Activated naive CD4-positive, alpha-beta T cell treated with Interleukin-2 at 50 U/mL for 16 hours (primary cell): ENCODE results near the gene RASGRF1.
"Not testable (repeated sequence)": the region's sequence is repeated elsewhere in the genome, so short reads cannot be mapped to it uniquely, and the experiment has no call there.

ENCODE experiments used
- DNase-seq: peaks from one replicate; pipeline ENCODE4 v3.0.0-alpha.2; 2020

RASGRF1 gene

DNA sequence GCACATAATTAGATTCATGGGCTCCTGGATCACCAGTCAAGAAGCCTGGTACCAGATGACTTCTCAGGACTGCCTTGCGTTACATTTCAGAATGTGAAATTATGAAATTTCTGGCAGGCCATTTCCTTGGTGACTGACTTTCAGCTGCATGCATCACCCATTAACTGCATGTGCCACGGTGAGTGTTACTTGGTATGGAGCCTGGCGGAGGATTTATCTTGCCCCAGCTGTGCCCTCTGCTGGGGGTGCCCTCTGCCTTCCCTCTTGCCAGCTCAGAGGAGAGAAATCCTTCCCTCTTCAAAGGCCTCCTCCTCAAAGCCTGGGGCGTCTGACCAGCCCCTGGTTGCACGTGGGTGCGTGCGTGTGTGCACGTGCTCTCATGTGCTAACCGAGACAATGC lies 88.0 kb downstream of the RASGRF1 start:
- no peak for DNase-seq

DNA sequence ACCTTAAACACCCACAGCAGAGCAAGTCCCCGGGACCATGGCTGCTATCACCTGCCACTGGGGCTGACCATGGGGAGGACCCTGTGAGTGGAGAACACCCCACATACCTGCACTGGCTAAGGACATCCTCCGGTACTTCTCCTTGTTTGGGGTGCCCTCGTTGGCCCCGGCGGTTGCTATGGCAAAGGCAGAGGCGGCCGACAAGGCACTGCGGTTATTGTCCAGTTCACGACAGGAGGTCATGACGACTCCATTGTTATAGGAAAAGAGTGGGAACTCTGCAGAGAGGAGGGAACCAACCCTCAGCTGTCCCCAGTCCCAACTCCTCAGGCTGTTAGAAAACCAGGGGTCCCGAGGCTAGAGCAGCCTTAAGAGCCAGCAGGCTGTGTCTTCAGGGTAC lies 90.9 kb downstream of the RASGRF1 start:
- no peak for DNase-seq

DNA sequence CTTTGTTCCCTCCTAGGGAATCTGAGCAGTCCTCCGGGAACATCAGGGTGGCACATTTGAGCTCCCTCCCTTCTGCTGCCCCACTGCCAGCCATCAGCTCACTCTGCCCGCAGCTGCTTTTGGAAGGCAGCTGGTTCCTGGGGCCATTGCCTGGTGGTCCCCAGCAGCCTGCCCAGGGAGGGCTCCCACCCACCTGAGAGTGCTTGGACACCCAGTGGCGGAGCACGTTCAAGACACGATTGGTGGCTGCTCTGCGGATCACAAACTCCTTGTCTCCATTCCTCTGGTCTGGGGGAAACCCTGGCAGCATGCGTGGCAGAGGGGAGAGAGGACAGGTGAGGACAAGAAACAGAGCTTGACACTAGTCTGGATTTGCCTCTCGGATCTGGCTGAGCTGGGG lies 92.1 kb downstream of the RASGRF1 start:
- no peak for DNase-seq

DNA sequence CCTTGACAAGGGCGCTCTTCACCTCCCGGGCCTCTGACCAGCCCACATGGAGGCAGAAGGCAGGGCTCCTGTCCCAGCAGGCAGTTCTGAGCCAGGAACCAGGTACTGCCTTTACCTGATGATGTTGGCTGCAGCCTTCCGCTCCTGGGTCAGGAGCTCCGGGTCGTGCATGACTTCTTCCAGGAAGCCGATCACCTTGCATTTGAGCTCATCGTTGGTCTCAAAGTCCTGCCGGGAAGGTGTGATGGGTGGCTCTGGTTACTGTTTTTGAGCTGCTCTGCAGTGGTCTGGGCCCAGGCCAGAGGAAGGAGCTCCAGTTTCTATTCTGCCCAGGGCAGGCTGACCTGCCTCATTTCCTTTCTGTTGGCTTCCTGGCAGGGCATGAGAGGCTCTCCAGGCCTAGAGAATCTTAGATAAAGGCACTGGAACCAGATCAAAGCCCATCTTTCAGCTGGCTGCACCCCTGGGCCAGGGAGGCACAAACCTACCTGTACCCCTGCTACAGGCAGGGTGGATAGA lies 92.5 kb downstream of the RASGRF1 start:
- no peak for DNase-seq

DNA sequence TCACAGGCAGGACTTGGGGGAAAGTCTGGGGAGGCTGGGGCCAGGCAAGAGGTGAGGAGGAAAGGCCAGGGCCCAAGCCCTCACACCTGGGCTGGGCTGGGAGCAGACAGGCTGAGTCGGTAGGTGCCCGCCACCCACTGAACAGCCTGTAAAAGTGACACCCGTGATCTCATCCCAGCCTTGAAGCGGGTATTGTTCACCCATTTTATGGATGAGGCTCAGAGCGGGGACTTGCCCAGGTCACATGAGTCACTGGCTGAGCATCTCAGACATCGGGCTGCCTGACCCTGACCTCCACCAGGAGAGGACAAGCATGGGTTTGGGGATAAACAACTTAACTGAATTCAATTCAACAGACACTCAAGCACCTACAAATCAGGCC lies 93.7 kb downstream of the RASGRF1 start:
- DNase-seq, result no peak

DNA sequence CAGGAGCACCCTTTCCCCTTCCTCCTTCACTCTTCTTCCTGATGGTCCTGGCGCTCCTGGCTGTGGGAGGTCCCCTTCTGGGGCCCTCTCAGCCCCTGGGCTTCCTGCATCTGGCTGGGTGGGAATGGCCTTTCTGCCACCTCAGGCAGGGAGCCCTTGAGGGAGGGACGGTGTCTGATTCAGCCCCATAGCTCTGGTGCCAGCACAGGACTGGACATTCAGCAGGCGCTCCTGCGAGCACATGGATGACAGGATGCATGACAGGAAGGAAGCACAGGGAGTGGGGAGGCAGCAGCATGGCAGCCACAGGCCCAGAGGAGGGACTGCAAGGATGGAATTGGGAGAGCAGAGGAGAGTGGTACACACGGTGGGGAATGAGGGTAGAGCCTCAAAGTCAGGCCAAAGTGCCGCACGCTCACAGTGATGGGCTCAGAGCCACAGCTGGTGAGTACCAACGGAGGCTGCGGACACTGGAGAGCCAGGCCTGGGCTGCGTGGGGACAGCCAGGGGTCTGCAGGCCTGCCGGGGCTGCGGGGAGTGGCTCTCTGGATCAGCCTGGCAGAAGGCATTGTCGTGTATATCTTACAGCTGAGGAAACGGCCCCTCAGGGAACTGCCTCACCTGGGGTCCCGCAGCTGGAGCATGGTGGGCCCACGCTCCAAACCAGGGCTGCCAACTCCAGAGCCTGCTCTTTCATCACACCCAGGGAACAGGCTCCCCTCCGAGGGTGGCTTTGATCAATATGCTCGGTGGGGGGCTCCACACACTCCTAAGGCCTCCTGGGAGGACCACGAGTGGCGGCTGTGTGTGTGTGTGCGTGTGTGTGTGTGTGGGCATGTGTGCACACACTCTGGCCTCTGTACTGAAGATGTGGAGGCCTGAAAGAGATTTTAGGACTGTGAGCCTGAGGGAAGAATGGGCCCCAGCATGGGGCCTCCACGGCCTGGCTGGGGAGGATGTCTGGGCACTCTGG lies 94.4 kb downstream of the RASGRF1 start:
- no peak for DNase-seq

DNA sequence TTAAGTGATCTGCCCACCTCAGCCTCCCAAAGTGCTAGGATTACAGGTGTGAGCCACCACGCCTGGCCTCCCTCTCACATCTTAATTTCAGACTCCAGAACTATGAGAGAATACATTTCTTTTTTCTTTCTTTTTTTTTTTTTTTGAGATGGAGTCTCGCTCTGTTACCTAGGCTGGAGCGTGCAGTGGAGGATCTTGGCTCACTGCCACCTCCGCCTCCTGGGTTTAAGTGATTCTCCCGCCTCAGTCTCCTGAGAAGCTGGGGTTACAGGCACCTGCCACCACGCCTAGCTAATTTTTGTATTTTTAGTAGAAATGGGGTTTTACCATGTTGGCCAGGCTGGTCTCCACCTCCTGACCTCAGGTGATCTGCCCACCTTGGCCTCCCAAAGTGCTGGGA lies 95.4 kb downstream of the RASGRF1 start:
- DNase-seq, result not testable (repeated sequence)

DNA sequence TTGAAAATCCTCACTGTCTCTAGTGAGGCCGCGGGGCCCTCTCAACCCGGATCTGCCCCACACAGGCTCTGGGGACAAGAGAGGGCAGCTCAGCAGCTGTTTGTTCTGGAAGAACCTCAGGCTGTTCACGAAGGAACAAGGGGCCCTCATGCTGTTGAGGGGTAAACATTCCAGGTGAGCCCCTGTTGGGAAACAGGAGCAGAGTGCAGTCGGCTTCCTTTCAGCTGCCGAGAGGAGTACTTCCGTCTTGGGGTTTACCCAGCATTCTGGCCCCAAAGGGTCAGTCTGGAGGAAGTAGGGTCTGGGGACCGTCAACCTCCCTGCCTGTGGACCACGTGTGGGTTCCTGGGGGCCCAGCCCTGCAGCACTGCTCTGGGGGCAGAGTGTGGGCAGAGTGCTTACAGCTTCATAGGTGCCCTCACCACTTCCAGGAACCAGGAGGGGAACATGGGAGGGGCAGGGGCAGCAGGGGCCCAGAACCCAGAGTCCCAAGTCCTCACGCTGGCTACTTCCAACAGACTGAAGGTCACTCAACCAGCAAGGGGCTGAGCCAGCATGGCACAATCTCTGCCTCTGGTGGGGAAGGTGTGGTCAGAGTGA lies 96.5 kb downstream of the RASGRF1 start:
- DNase-seq, result no peak

DNA sequence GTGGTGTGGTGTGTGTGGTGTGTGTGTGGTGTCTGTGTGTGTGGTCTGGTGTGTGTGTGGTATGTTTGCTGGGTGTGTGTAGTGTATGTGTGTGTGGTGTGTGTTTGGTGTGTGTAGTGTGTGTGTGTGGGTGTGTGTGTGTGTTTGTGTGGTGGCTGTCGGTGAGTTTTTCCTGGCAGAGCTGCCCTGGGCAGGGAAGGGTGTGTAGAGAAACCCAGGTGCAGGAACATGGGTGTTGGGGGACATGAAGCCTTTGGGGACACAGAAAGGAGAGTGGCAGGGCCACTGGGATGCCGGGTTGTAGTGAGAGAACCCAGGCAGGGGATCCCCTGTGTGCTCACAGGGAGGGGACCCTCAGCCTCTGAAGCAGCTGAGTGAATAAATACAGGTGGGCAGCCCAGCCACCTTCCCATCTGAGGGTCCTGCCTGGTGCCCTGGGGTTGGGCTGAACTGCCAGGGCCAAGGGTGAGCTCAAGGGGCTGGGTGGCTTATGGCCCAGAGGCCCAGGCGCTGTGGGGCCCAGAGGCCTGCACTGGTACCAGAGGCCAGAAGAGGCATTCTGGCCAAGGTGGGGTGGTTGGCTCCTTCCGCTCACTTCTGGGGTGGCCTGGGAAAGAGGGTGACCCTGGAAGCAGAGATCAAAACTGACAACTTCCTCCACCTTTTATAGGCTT lies 97.2 kb downstream of the RASGRF1 start:
- no peak for DNase-seq

DNA sequence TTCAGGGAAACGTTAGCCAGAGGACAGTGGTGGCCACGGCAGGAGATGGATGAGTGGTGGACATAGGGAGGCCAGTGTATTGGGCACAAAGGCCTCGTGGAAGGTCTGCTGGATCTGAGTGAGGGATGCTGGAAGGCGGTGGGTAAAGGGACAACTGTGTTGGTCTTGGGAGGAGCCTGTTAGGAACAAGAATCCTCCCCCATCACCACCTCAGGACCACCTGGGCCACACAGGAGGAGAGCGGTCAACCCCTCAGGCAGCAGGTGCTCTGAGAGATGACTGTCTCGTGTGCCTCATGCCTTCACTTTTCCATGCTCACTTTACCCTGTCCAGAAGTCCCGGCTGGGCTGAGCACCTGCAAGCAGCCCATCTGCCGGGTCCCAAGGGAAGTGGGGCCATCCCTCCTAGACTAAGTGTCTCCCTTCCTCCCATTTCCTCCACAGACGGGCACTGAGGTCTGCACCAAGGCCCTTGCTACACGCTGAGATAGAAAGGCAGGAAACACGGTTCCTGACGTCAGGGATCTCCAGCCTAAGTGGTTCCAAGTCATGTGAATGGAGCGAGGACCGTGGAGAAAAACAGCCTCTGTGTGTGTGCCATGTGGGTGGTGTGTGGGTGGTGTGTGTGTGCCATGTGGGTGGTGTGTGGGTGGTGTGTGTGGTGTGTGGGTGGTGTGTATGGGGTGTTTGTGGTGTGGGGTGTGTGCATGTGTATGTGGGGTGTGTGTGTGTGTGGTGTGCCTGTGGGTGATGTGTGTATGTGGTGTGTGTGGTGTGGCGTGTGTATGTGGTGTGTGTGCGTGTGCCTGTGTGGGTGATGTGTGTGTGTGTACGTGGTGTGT lies 97.9 kb downstream of the RASGRF1 start:
- DNase-seq, result no peak

DNA sequence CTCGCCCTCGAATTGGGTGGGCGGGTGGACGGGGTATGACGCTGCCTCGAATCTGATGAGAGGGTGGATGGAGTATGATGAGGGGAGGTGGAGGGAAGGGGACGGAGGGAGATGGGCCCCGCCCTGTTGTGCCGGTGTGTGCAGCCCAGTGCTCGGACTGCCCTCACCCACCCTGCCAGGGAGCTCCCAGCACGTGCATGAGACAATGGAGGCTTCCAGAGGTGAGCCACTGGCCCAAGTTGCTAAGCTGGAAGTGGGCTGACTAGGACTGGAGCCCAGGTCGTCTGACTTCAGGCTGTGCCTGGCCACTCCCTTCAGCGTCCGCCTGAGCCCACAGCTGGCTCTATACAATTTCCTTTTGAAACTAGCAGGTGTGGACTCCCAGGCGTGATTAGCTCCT lies 98.7 kb downstream of the RASGRF1 start:
- no peak for DNase-seq

DNA sequence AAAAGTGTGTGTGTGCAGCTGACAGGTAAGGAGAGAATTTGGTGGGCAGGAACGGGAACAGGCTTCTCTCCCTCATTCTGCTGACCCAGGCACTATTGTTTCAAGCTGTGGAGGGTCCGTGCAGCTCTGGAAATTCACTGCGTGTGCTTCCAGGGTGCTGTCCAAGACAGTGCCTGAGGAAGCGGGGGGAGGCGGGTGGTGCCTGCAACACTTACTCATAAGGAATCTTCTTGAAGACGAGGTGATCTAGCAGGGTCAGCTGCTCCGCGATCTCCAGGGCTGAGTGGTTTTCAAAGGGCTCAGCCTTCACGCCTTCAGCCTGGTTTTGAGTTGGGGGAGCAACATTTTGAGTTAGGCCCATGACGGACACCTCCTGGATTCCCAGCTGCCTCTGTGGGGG lies 99.1 kb downstream of the RASGRF1 start:
- no peak for DNase-seq

DNA sequence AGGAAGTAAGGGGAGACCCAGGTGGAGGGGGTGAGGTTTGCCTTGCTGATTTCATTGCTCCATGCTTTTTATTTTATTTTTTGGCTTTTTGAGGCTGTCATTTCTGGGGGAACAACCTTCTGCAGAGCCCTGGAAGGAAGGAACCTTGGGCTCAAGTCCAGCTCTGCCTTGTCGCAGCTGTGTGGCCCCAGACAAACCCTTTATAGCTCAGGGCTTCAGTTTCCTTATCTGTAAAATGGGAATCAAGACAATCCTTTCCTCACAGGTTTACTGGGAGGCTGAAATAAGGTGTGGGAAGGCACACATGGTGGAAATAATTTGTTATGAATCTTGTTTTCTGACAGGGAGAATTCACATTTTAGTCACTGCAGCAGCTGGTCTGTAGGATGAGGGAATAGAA lies 100.3 kb downstream of the RASGRF1 start:
- DNase-seq, result no peak

DNA sequence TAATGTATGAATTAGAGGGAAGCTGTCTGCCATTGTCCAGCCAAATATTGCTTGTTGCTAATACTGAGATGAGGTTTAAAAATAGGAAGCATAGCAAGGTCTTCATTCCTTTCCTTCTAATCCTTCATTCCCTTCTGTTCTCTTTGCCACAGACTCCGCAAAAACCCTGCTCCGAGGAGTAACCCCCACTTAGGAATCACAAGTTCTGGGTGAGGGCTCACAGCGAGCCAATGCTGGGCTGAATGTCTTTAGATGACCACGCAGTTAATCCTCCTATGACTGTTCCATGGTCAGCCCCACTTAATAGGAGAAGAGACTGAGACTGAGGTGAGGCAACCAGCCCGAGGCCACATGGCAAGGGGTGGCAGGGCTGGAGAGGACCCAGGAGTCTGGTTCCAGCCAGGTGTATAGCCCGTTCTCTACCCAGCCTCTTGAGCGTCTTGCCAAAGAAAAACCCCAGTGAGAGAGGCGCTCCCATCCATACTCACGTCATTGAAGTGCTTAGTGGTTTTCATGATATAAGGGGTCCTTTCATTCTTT lies 100.8 kb downstream of the RASGRF1 start:
- no peak for DNase-seq

DNA sequence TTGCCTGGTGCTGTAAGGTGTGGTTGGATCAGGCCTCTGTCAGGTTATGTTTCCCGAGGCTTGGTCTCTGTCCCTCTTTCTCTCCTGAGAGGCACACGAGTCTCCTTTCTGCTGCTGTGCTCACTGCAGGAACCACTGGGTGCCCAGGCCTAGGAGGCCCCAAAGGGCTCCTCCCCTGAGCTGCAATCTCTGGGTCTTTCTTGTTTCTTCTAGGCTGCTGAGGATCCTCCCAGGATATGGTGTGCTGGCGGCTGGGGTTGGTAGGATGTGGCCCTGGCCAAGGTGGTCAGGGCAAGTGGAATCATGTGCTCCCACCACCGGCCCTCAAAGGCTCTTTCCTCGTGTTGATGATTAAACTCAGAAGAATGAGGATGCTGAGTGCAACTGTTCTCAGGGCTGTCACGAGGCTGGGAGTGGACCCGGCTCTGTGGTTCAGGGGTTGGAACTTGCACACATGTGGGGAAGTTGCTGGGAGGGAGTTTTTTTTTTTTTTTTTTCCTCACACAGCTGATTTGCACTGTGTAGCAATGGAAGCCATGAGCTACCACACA lies 102.1 kb downstream of the RASGRF1 start:
- DNase-seq, result no peak

DNA sequence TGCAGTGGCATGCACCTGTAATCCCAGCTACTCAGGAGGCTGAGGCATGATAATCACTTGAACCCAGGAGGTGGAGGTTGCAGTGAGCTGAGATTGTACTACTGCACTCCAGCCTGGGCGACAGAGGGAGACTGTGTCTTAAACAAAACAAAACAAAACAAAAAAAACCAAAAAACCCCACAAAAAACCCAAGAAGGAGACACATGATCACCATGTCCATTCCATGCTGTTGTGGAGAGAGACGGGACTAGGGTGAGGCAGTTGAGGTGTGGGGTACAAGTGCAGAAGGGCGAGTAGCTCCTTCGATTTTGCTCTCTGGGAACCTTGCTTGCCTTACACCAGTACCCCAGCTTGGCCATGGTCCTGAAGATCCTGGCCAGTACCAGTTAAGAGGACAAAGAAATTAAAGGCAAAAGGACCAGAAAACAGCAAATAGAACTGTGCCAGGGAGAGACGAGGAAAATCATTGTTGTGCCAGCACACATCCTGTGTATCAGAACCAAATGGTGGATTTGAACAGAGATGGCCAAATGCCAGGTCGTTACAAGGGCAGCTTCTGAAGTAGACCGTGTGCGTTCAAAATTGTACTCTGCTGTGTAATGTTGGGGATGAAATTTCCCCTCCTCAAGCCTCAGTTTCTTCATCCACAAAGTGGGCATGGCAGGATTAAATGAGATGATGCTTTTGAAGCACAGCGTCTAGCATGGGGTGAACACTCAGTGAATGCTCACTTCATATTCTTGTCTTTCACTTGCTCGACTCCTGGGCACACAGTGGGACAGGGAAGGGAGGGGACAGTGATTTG lies 102.8 kb downstream of the RASGRF1 start:
- no peak for DNase-seq

DNA sequence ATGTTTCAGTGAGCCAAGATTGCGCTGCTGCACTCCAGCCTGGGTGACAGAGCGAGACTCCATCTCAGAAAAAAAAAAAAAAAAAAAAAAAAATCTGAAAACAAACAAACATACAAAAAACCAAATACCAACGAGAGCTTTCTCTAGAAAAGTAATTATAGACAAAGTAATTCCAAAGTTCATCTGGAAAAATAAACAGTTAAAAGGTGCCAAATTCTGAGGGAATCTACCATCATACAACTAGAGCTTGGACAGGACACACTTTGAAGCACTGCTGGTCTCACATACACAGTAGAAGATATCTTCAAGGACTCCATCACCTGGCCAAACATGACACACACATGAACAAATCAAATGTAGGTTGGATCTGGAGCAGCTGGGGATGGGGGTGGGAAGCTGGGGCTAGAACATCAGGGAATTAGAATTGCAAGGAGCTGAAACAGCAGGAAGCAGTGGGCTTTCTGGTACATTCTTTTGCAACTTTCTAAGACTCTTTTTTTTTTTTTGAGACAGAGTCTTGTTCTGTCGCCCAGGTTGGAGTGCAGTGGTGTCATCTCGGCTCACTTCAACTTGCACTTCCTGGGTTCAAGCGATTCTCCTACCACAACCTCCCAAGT lies 104.6 kb downstream of the RASGRF1 start:
- no peak for DNase-seq

DNA sequence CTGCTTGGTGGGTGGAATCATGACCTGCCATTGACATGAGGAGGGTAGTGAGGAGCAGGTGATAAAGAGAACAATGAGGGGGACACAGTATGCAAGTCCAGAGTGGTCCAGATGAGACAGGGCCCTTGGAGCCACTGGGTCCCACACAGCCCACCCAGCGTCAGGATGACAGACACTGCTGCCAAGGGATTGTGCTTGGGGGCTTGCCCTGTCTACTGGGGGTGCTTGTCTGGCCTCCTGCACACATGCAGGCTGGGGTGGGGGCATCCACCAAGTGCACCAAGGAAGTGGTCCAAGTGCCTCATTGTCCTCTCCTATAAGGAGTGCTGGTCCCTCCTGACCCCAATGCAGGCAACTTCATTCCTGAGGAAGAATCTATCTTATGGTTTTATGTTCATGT lies 106.5 kb downstream of the RASGRF1 start:
- DNase-seq, result no peak

DNA sequence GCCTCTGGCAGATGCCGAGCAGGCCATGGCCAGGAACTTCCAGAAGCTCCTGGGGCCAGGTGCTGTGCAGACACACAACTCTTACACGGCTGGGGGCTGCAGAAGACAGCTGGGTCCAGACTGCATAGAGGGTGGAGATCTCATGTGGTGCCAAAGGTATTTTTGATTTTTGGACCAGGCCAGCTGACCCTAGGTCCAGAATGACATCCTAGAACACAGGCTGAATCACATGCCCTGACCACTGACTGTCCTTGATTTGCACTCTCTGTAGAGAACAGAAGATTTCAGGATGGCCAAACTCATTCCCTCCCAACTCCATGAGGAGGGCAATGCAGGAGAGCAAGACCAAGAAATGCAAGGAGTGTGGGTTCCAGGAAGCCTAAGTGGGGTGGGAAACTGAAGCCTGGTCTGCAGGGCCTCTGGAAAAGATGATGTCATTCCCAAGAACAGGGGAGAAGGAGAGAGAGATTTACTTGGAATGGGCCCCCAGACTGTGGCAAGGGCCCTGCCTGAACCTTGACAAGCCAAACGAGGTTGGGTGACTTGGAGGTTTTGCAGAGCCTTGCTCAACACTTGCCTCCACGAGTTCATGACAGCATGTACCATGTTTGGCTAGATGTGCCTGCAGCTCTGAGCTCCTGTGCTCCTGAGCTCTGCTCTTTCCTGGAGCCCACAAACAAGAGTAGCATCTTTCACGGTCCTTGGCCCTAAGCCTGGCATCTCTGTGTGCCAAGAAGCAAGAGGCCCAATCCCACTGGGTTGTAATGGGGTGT lies 107.2 kb downstream of the RASGRF1 start:
- DNase-seq, result no peak

DNA sequence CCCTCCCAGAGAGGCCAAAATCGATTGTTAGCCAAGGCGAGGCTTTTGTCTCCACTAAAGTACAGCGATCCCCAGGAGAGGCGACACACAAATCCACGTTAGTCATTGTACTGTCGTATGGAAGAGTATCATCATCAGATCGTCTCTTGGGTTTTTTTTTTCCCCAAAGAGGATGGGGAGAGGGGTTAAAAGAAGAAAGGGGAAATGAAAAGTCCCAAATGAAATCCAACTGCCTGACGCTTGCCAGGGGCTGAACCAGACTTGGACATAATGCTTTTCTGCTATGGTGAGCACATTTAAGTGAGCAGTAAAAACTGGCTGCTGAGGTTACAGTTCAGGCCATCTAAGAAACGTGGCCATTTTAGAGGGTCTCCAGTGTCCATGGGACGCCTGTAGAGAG lies 107.8 kb downstream of the RASGRF1 start:
- no peak for DNase-seq
